H1 (cell line): ENCODE data around the gene TXLNG. TPM values are rescaled to one million over a fixed set of nuclear protein-coding genes. Genes with fewer than 3 reads are reported as not detected.

Experiments
- CBX5 ChIP-seq: fragments of 300-800, 300-1000 bp; sonication (generic); IDR thresholded peaks from 2 replicates; pipeline ENCODE4 v1.7.1; 2016; ENCODE audit warnings: antibody characterized with exemption, low read length, low read depth
- CBX8 ChIP-seq: fragments of 300-800, 300-1000 bp; sonication (generic); IDR thresholded peaks from 2 replicates; pipeline ENCODE4 v1.7.1; 2016; ENCODE audit warnings: low read depth, low read length, borderline replicate concordance
- CHD7 ChIP-seq: fragments of 300-600 bp; sonication (generic); IDR thresholded peaks from 2 replicates; pipeline ENCODE4 v1.7.1; 2012; ENCODE audit warnings: low read length, moderate library complexity, mild to moderate bottlenecking, inconsistent platforms; ENCODE audit not compliant: insufficient replicate concordance
- CREB1 ChIP-seq: IDR thresholded peaks from 2 replicates; pipeline ENCODE4 v1.6.1; 2012; ENCODE audit warnings: inconsistent platforms
- GTF2F1 ChIP-seq: IDR thresholded peaks from 2 replicates; pipeline ENCODE4 v1.6.1; 2012; ENCODE audit warnings: low read depth, low read length, improper control_type of control experiment, borderline replicate concordance
- RNF2 ChIP-seq: fragments of 200-900, 300-1000 bp; sonication (generic); IDR thresholded peaks from 2 replicates; pipeline ENCODE4 v1.7.1; 2016; ENCODE audit warnings: borderline replicate concordance, low read depth, mild to moderate bottlenecking, antibody characterized with exemption, low read length; ENCODE audit not compliant: poor library complexity, severe bottlenecking; ENCODE audit errors: missing control alignments
- SIRT6 ChIP-seq: IDR thresholded peaks from one replicate; pipeline ENCODE4 v1.7.1; 2012; ENCODE audit warnings: low read length, inconsistent platforms
- SP2 ChIP-seq: IDR thresholded peaks from 2 replicates; pipeline ENCODE4 v1.6.1; 2012; ENCODE audit warnings: mild to moderate bottlenecking, low read length, inconsistent platforms
- SUZ12 ChIP-seq: fragments of 200-600 bp; sonication (generic); IDR thresholded peaks from 2 replicates; pipeline ENCODE4 v1.6.1; 2012; ENCODE audit warnings: mild to moderate bottlenecking, inconsistent platforms, low read length, moderate library complexity, mixed read lengths
- polyA plus RNA-seq, 7 experiments: library from polyadenylated mRNA; depleted of rRNA in 3 of 7; stranded (reverse) in 5 of 7; unstranded in 2 of 7; fragments of >200 nt in 5 of 7; fragments of 200-250 nt in 2 of 7; gene quantifications; 1 replicate in 5 of 7; 2 replicates in 1 of 7; 4 replicates in 1 of 7; pipeline versions ENCODE4 v1.2.1 to v1.2.3, GENCODE V29; 2011 to 2013; ENCODE audit warnings: missing spikeins in 2 of 7, mixed read lengths in 2 of 7
- total RNA-seq: library from RNA; stranded (reverse); fragmentation: NEBNext Ultra II Directional; extraction: Animal tissue kit (Norgen Biotek cat#: 25700); gene quantifications from 2 replicates; pipeline ENCODE4 v1.2.1, GENCODE V29; 2021
- TF ChIP-seq, protein P1 (sequence below): IDR thresholded peaks from 2 replicates; pipeline ENCODE4 v1.6.1; 2011; ENCODE audit warnings: low read length, improper control_type of control experiment

TXLNG gene
- total and polyA plus RNA-seq, 2 of the 8 experiments (the other 6 are each of a cell fraction or from before 2014, with no cell fraction given) = 32.9 to 42.9 TPM

DNA sequence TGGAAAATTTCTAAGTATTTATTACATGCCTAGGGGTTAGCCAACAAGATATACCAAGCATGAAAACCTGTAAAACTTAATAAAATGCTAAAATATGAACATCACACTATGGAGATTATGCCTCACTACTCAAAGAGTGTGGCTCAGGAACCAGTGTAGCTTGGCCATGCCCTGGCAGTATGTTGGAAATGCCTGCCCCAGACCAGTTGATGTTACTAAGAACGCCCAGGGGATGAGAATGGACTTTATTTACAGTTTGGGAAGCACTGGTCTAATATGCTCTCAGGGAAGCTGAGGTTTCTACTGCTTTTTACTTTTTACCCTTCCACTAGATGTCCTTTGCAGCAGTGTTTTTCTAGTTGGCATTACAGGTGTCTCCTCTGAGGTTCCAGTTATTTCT, 23.7 kb upstream of the TXLNG start (continued):
- TF ChIP-seq, protein P1, sequence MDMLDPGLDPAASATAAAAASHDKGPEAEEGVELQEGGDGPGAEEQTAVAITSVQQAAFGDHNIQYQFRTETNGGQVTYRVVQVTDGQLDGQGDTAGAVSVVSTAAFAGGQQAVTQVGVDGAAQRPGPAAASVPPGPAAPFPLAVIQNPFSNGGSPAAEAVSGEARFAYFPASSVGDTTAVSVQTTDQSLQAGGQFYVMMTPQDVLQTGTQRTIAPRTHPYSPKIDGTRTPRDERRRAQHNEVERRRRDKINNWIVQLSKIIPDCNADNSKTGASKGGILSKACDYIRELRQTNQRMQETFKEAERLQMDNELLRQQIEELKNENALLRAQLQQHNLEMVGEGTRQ = no peak
- no peak for TF ChIP-seq SUZ12
- no peak for TF ChIP-seq RNF2
- TF ChIP-seq GTF2F1 = no peak
- TF ChIP-seq CREB1 = no peak
- TF ChIP-seq SP2 = no peak
- TF ChIP-seq CBX8 = no peak
- TF ChIP-seq CBX5 = no peak
- no peak for TF ChIP-seq CHD7
- TF ChIP-seq SIRT6 = no peak
